HG03571 (cell line): ENCODE data around the gene ZFP90.
"Not testable (repeated sequence)": the region's sequence is repeated elsewhere in the genome, so short reads cannot be mapped to it uniquely, and the experiment has no call there.

ENCODE experiments used
- ATAC-seq: cut with Tn5 transposase; IDR thresholded peaks from one replicate; pipeline ENCODE4 v1.9.1; 2021; ENCODE audit not compliant: unreplicated experiment

ZFP90 gene

DNA sequence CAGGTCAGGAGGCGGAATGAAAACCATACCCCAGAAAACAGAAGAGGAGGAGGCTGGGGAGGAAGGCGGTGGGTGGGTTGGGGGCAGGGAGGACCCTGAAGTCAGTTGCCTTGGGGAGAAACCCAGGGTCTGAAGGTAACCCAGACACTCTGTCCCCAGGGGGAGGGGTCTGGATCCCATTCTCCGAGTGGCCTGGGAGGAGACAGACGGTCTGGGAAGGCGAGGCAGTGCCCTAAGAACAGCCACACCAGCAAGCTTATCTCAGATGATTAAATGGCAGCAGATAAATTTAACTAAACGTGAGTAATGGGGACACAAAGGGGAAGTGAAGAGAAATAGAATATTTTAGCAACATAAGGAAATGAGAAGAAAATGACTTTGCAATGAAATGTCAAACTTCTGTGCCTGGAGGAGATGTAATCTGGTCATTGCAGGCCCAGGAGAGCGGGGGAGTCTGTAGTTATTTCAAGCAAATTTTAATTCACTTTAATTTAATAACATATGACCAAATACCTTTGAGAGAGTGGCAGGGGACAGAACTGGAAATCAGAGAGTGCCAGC, 21.4 kb upstream of the ZFP90 start:
- no peak for ATAC-seq

DNA sequence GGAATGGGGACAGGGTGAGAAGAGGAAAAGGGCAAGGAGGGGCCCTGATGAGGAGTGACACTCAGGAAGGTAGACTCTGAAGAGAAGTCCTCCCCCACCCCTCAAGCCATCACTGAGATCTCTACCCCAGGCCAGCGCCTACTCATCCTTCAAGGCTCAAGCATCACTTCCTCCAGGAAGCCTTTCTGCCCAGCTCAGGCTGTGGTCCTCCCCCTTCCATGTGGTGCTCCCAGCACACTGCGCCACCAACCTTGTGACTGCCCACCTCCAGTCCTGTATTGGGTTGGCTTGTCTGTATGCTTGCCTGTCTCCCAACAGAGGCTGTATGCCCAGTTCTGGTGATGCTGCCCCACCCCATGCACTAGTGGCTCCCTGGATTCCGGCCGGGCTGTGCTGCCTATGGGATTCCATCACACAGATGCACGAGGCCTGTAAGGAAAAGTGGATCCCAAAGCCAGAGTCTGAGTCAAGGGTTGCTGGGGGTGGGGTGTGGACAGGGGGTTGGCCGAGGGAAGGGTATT, 19.8 kb upstream of the ZFP90 start:
- no peak for ATAC-seq

DNA sequence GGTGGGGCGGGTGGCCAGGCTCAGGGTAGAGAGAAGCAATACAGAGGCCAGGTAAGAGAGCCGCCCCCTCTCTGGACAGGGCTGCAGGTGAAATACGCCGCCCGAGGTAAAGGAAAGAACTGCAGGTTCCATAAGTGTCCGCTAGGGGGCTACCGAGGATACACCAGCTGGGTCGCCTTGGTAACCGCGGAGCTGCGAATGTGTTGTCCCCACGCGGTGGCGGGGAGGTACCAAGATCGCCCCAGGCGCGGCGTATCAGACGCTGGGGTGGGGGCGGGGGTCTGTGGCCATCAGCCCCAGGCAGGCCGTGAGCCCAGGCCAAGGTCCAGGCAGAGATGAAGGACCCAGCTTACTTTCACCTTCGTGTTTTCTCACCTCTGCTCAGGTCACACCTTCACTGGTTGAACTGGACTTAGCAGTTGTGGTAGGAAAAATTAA, 18.4 kb upstream of the ZFP90 start:
- no peak for ATAC-seq

DNA sequence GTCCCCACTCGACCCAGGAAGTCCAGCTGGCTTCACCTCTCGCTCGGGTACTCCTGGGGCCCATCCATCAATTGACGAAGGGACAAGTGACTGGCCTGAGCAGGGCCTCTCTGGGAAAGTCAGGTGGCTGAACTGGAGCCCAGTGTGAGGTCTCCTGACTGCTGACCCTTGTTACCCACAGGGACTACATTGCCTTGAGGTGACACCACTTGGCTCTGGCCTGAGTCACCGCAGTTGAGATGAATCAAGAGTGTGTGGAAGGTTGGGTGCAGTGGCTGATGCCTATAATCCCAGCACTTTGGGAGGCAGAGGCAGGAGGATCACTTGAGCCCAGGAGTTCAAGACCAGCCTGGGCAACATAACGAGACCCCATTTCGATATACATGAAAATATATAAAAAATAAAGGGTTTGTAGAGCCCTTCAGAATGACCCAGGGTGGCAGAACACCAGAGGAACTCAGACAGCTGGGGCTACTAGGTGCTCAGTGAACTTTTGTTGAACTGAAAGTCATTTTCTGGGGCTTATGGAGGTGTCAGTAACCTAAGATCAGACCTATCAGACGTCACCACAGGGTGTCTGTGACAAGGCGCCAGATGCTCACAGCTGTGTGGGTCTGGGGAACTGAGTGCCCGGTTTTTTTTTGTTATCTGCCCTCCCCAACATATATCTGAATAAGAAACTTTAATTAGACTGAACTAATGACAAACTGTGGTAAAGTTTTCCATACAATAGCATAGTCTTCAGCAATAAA, 14.8 kb upstream of the ZFP90 start:
- no peak for ATAC-seq

DNA sequence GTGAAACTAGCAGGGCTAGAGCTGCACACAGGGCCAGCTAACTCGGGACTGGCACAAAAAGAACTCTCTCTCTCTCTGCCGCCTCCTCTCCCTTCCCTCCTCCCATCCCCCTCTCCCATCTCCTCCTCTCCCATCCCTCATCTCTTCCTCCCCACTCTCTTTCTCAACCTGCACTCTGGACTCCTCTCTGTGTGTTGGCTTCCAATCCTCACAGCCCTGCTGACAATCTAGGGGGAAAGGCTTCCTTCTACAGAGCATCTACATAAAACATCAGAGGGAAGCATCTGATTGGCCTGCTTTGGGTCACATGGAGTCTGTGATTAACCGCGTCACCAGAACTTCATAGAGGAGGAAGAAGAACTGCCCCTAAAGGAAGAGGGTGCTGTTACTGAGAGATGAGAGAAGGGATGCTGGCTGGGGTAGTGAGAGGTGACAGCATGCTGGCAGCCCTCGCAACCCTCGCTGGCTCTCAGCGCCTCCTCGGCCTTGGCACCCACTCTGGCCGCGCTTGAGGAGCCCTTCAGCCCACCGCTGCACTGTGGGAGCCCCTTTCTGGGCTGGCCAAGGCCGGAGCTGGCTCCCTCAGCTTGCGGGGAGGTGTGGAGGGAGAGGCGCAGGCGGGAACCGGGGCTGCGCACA, 12.8 kb upstream of the ZFP90 start:
- no peak for ATAC-seq

DNA sequence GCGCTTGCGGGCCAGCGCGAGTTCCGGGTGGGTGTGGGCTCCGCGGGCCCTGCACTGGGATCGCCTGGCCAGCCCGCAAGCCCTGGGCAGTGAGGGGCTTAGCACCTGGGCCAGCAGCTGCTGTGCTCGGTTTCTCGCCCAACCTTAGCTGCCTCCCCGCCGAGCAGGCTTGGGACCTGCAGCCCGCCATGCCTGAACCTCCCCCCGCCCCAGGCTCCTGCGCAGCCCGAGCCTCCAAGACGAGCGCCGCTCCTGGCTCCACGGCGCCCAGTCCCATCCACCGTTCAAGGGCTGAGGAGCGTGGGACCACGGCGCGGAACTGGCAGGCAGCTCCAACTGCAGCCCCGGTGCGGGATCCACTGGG, 12.3 kb upstream of the ZFP90 start:
- no peak for ATAC-seq

DNA sequence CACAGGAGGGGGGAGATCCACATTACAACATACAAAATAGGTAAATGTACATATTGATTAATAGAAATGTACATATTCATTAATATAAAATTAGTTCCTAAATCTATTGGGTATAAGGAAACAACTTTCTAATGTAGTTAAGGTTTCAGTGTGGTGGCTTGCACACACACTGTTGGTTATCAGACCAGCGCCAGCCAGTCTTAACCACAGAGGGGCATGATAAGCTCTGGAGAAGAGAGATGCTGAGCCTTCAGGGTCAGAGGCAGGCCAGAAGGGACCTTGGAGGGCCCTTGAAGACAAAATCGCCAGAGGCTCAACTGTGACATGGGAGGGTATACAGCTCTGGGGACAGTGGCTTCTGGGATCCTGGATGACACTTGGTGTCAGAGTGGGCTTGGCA, 10.9 kb upstream of the ZFP90 start:
- peak; percentile 21 for ATAC-seq

DNA sequence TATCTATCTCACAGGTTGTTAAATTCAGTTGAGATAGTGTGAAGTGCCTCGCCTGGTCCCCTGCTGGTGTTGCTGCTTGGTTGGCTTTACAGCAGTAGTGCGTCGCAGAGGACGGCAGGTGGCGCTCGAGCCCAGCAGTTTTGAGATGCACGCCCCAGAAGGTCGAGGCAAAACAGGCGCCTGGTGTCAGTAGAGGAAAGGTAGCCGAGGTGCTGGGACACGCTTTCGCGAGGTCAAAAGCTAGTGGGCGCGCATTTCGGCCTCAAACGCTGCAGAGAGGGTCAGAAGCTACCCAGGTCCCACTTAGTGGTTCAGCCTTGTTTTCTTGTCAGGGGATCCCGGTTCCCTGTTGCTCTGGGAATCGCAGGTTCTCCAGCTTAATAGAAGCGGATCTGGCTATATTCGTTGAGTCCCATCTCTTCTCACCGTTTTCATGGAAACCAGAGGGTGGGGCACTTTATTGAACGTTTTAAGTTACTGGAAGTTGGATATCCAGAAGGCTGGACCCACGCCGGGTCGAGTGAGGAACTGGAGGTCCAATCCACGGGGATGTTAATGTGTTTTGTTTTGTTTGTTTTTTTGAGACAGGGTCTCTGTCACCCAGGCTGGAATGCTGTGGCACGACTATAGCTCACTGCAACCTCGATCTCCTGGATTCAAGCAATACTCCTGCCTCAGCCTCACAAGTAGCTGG, 10.3 kb upstream of the ZFP90 start:
- peak; percentile 73 for ATAC-seq

DNA sequence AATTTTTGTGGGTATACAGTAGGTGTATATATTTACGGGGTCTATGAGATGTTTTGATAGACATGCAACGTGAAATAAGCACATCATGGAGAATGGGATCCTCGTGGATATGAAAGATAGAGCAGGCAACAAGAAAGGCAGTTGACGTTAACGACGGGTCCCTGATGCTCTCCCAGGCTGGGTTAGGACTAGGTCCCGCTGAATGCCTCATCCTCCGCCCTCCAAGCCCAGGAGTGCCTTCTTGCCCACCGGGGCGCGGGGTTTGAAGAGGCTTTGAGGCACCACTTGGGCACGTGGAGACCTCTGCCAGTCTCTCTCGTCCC, 9.5 kb upstream of the ZFP90 start:
- ATAC-seq, result no peak

DNA sequence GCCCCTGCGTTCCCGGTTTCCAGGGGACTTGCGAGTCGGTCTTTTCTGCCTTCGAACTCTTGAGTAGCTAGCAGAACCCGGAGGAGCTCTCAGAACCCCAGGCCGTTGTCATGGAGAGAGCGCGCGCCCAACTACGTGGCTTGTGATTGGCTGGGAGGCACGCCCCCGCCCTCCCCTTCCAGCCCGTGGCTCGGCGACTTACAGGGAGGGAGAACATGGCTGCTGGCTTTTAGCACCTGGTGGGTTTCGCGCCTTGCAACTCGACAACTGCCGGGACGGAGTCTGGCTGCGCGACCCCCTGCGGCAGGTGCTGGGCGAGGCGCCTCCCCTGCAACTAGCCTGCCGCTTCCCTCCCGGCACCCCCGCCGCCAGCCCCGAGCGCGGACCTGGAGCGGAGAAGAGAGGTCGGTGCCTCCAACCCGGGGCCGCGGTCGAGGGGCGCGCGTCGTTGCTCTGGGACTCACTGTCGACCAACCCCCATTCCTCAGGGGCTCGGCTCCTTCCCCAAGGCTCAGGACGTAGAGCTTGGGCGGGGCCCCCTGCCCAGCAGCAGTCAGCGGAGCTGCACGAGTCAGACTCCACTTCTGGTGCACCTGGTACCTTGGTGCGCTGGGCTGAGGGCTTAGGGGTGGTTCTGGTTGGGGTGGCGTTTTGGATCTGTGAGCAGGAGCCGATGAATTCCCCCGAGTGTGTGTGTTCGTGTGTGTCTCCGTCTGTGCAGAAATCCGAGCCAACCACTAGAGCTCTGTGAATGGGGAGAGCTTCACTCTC, 9.0 kb upstream of the ZFP90 start:
- peak; percentile 74 for ATAC-seq

DNA sequence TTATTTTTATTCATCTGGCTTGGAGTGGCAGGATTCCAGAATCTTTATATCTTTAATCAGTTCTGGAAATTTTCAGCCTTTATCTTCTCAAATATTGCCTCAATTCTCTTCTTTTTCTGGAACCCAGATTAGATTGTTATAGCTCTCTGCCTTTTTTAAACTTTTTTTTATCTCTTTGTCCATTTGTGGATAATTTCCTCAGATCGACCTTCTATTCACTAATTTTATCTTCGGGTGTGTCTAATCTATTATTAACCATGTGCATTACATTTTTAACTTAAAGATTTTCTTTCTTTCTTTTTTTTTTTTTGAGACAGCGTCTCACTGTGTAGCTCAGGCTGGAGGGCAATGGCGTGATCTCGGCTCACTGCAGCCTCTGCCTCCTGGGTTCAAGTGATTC, 5.2 kb upstream of the ZFP90 start:
- ATAC-seq, result no peak

DNA sequence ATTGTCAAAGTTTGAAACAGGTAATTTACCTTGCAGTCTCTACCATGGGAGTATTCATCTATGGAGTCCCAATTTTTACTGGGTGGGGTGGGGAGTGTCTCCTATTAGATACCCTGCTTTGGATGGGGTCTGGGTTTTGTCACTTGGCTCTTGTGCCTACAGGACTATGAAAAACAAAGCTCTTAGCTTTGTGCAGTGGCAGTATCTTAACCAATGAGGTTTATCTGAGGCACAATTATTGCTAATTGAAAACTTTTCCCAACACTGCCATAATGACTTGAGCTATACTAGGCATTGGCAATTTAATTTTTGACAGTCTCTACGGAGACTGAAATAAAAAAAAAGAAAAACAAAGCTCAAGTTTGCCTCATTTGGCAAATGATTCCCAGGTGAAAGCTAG, 3.8 kb upstream of the ZFP90 start:
- ATAC-seq, result no peak

DNA sequence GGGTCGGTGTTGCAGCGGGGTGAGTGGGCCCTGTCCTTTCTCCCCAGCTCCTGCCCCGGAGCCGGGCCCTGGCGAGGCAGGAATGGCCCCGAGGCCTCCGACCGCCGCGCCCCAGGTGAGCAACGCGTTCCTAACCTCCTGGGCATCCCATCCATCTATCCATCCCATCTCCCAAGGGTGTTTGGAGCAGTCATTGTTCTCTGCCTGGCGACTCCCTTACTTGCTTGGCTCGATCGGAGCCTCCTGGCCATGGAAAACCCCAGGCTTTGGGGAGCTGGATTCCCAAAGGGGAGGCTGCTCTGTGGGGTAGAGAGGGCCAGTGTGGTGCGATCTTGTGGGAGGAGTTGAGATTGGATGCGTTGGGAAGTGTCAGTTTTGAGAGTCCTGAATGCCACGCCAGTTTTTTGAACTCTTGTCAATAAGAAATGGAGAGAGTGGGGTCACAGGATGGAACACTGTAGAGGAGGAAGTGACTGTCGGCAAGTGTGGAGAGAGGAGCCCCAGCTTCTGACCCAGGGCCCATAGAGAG, 684 bp downstream of the ZFP90 start:
- ATAC-seq, result no peak

DNA sequence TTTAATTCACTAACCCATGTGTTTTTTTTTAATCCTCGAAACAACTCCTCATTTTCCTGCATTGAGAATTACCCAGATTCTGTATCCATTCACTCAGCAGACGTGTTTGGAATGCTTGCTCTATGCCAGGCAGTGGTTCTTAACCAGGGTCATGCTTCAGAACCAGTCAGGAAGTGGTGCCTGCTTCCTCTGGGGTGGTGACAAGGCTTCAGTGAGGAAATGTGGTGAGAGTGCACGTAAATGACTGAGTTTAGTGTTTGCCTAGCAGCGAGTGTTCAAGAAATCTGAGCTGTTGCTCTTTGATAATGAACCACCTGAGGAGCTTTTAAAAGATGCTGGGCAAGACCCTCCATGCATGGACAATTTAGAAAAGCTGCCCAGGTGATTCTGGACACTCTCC, 9.9 kb downstream of the ZFP90 start:
- no peak for ATAC-seq

DNA sequence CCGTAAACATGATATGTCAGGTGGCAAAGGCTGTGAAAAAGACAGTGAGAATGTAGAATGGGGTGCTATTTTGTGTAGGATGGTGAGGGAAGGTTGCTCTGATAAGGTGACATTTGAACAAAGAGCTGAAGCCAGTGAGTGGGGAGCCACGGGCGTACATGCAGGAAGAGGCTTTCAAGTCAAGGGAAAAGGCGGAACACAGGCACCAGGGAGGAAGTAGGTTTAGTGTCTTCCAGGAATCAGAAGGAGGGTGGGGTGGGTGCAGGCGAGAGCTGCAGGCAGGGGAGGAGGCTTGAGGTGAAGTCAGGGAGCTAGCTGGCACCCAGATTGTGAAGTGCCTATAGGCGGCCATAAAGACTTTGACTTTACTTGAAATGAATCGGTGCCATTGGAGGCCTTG, 14.1 kb downstream of the ZFP90 start:
- ATAC-seq, result no peak

DNA sequence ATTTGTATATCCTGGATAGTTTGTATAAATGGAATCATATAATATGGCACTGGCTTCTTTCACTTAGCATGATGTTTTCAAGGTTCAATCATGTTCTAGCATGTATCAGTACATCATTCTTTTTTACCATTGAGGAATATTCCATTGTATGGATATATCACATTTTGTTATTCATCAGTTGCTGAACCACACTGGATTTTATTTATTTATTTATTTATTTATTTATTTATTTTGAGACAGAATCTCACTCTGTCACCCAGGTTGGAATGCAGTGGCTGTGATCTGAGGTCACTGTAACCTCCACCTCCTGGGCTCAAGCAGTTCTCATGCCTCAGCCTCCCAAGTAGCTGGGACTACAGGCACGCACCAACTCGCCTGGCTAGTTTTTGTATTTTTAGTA, 21.2 kb downstream of the ZFP90 start:
- ATAC-seq, result not testable (repeated sequence)

DNA sequence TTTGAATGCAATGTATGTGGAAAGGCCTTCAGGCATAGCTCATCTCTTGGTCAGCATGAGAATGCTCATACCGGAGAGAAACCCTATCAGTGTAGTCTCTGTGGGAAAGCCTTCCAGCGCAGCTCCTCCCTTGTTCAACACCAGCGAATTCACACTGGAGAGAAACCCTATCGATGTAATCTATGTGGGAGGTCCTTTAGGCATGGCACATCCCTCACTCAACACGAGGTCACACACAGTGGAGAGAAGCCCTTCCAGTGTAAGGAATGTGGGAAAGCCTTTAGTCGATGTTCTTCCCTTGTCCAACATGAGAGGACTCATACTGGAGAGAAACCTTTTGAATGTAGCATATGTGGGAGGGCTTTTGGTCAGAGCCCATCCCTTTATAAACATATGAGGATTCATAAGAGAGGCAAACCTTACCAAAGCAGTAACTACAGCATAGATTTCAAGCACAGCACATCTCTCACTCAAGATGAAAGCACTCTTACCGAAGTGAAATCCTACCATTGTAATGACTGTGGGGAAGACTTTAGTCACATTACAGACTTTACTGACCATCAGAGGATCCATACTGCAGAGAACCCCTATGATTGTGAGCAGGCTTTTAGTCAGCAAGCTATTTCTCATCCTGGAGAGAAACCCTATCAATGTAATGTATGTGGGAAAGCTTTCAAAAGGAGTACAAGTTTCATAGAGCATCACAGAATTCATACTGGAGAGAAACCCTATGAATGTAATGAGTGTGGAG, 24.7 kb downstream of the ZFP90 start:
- no peak for ATAC-seq

DNA sequence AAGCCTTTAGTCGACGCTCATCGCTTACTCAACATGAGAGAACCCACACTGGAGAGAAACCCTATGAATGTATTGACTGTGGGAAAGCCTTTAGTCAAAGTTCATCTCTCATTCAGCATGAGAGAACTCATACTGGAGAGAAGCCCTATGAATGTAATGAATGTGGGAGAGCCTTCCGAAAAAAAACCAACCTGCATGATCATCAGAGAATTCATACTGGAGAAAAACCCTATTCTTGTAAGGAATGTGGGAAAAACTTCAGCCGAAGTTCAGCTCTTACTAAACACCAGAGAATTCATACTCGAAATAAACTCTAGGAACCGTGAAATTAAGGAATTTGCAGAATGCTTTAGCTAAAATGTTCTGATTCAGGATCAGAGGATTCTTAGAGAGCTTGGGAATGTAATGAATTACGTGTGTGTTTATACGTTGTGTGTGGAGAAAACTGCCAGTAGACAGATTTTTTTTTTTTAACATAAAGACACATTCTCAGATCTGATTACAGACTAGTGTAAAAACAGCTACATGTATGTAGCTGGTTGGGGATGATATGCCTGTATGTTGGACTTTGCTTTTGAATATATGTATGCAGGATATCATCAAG, 25.4 kb downstream of the ZFP90 start:
- ATAC-seq, result no peak

DNA sequence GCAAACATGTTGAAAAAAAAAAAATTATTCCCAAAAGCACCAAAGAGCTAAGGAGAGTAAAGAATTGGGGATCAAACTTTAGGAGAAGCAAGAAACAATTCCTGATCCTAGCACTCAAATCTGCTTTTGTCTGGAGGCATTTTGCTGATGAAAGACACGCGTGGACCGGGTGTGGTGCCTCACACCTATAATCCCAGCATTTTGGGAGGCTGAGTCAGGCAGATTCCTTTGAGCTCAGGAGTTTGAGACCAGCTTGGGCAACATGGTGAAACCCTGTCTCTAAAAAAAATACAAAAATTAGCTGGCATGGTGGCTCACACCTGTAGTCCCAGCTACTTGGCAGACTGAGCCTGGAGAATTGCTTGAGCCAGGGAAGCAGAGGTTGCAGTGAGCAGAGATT, 35.4 kb downstream of the ZFP90 start:
- no peak for ATAC-seq

DNA sequence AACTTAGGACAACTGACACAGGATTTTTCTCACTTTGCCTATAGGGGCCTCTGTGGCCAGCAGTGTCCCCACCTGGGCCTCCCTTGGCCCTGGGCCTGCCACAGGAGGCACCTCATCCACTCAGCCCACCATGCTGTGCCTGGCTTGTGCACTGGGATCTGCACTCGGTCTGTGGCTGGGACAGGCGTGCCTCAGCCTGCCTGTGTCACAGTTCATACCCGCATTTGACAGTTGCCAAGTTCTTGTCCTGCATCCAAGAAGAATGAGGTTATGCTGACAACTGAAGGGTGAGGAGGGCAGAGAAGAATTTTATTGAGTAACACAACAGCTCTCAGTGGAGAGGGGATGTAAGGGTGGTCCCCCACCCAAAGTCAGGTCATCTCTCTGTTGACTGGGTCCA, 36.0 kb downstream of the ZFP90 start:
- ATAC-seq, result no peak
